HepG2 (cell line): ENCODE measurements around the gene SLC25A11. TPM values are rescaled to one million over a fixed set of nuclear protein-coding genes. Genes with fewer than 3 reads are reported as not detected.

ENCODE experiments used
- BATF2 ChIP-seq: sonication (generic); formaldehyde crosslinking; IDR thresholded peaks from 2 replicates; pipeline ENCODE4 v1.8.0; 2022; ENCODE audit warnings: mild to moderate bottlenecking, missing genetic modification reagents, moderate library complexity
- BHLHE40 ChIP-seq: IDR thresholded peaks from 2 replicates; pipeline ENCODE4 v1.6.1; 2011; ENCODE audit warnings: low read length, improper control_type of control experiment
- CC2D1A ChIP-seq: sonication (generic); formaldehyde crosslinking; IDR thresholded peaks from 2 replicates; pipeline ENCODE4 v1.8.1; 2023; ENCODE audit warnings: mild to moderate bottlenecking, missing genetic modification reagents
- DBP ChIP-seq: sonication (generic); formaldehyde crosslinking; IDR thresholded peaks from 2 replicates; pipeline ENCODE4 v1.4.0; 2020; ENCODE audit warnings: missing genetic modification reagents; ENCODE audit errors: not compliant biosample characterization
- ESRRA ChIP-seq: sonication (generic); formaldehyde crosslinking; IDR thresholded peaks from 2 replicates; pipeline ENCODE4 v1.5.1; 2020; ENCODE audit warnings: mild to moderate bottlenecking, low read depth, missing genetic modification reagents
- ETV5 ChIP-seq: IDR thresholded peaks from 2 replicates; pipeline ENCODE4 v1.6.1; 2018; ENCODE audit warnings: missing biosample characterization, missing genetic modification reagents, inconsistent platforms, borderline replicate concordance
- FOXM1 ChIP-seq: sonication (generic); formaldehyde crosslinking; IDR thresholded peaks from 2 replicates; pipeline ENCODE4 v1.5.0; 2020; ENCODE audit warnings: missing genetic modification reagents
- HDAC1 ChIP-seq: sonication (generic); formaldehyde crosslinking; IDR thresholded peaks from 2 replicates; pipeline ENCODE4 v1.5.1; 2020; ENCODE audit warnings: mild to moderate bottlenecking, missing genetic modification reagents
- HDAC2 ChIP-seq: sonication (generic); formaldehyde crosslinking; IDR thresholded peaks from 2 replicates; pipeline ENCODE4 v1.4.0; 2020; ENCODE audit warnings: missing genetic modification reagents
- HIC2 ChIP-seq: sonication (generic); formaldehyde crosslinking; IDR thresholded peaks from 2 replicates; pipeline ENCODE4 v1.9.0; 2022; ENCODE audit warnings: low read depth, missing genetic modification reagents
- LRRFIP1 ChIP-seq: sonication (generic); formaldehyde crosslinking; conservative IDR thresholded peaks from 2 replicates; pipeline ENCODE4 v1.4.0; 2020; ENCODE audit warnings: missing genetic modification reagents
- MED1 ChIP-seq: sonication (generic); formaldehyde crosslinking; IDR thresholded peaks from 2 replicates; pipeline ENCODE4 v1.4.0; 2020; ENCODE audit warnings: missing genetic modification reagents
- MZF1 ChIP-seq: sonication (generic); formaldehyde crosslinking; IDR thresholded peaks from 2 replicates; pipeline ENCODE4 v1.8.1; 2023; ENCODE audit warnings: mild to moderate bottlenecking, missing genetic modification reagents, borderline replicate concordance
- PHF8 ChIP-seq: sonication (generic); formaldehyde crosslinking; IDR thresholded peaks from 2 replicates; pipeline ENCODE4 v1.5.0; 2020; ENCODE audit warnings: missing genetic modification reagents
- RORA ChIP-seq: sonication (generic); formaldehyde crosslinking; IDR thresholded peaks from 2 replicates; pipeline ENCODE4 v1.5.0; 2020; ENCODE audit warnings: mild to moderate bottlenecking, missing genetic modification reagents, moderate library complexity
- SKI ChIP-seq: fragments of 450-650 bp; IDR thresholded peaks from one replicate; pipeline ENCODE4 v1.6.1; 2018; ENCODE audit warnings: mild to moderate bottlenecking; ENCODE audit not compliant: partially characterized antibody
- TAF15 ChIP-seq: fragments of 200-400 bp; formaldehyde crosslinking; IDR thresholded peaks from one replicate; pipeline ENCODE4 v1.6.1; 2018; ENCODE audit warnings: mild to moderate bottlenecking, low read depth, low read length; ENCODE audit not compliant: poor library complexity, severe bottlenecking
- ZBTB33 ChIP-seq: sonication (generic); formaldehyde crosslinking; IDR thresholded peaks from 2 replicates; pipeline ENCODE4 v1.4.0; 2020; ENCODE audit warnings: missing genetic modification reagents
- ZC3H4 ChIP-seq: sonication (generic); formaldehyde crosslinking; IDR thresholded peaks from 2 replicates; pipeline ENCODE4 v1.4.0; 2020; ENCODE audit warnings: missing genetic modification reagents, borderline replicate concordance
- ZNF121 ChIP-seq: sonication (generic); formaldehyde crosslinking; IDR thresholded peaks from 2 replicates; pipeline ENCODE4 v1.5.0; 2020; ENCODE audit warnings: mild to moderate bottlenecking, missing genetic modification reagents
- ZNF468 ChIP-seq: sonication (generic); formaldehyde crosslinking; IDR thresholded peaks from 2 replicates; pipeline ENCODE4 v1.8.0; 2022; ENCODE audit warnings: mild to moderate bottlenecking, moderate library complexity, missing genetic modification reagents
- ZNF547 ChIP-seq: sonication (generic); formaldehyde crosslinking; IDR thresholded peaks from 2 replicates; pipeline ENCODE4 v1.5.1; 2020; ENCODE audit warnings: mild to moderate bottlenecking, missing genetic modification reagents
- ZNF589 ChIP-seq: sonication (generic); formaldehyde crosslinking; conservative IDR thresholded peaks from 2 replicates; pipeline ENCODE4 v1.8.0; 2022; ENCODE audit warnings: mild to moderate bottlenecking, moderate library complexity, missing genetic modification reagents
- polyA plus RNA-seq, 8 experiments: library from polyadenylated mRNA; depleted of rRNA in 3 of 8; stranded (reverse) in 7 of 8; unstranded in 1 of 8; fragments of >200 nt; fragmentation: Illumina TruSeq in 4 of 8; extraction: Trizol in 4 of 8; gene quantifications; 2 replicates each; pipeline versions ENCODE4 v1.2.1 to v1.2.3, GENCODE V29; 2011 to 2016; ENCODE audit warnings: low read depth in 4 of 8, missing spikeins in 1 of 8, mixed read lengths in 1 of 8; ENCODE audit not compliant: insufficient read depth in 1 of 8
- total RNA-seq, 5 experiments: library from RNA; depleted of rRNA; stranded (reverse); fragments of >200 nt; fragmentation: Illumina TruSeq; extraction: Trizol; gene quantifications; 2 replicates each; pipeline ENCODE4 v1.2.3, GENCODE V29; 2016; ENCODE audit warnings: low read depth in 1 of 5

SLC25A11 gene
- total and polyA plus RNA-seq, 2 of the 13 experiments (the other 11 are each of a cell fraction or from before 2014, with no cell fraction given) = 35.4 to 47.2 TPM

- TF ChIP-seq MED1 (CRISPR knock-in tag) (0 out of 2 replicates have a peak, but pooled peaks have one; percentile 28), ETV5 (CRISPR knock-in tag) (no peak; the same call in 1 of the 2 replicates), DBP (no peak), LRRFIP1 (CRISPR knock-in tag) (no peak), FOXM1 (CRISPR knock-in tag) (no peak), BATF2 (CRISPR knock-in tag) (no peak), ZNF547 (CRISPR knock-in tag) (no peak), ZNF121 (CRISPR knock-in tag) (no peak), HDAC1 (0 out of 2 replicates have a peak, but pooled peaks have one; percentile 45), ZBTB33 (CRISPR knock-in tag) (peak; percentile 39; the same call in 1 of the 2 replicates), ESRRA (CRISPR knock-in tag) (peak; percentile 53; the same call in 1 of the 2 replicates), BHLHE40 (no peak), CC2D1A (CRISPR knock-in tag) (no peak), ZC3H4 (CRISPR knock-in tag) (no peak), ZNF589 (CRISPR knock-in tag) (no peak), PHF8 (CRISPR knock-in tag) (0 out of 2 replicates have a peak, but pooled peaks have one; percentile 31), HDAC2 (CRISPR knock-in tag) (0 out of 2 replicates have a peak, but pooled peaks have one; percentile 12), RORA (CRISPR knock-in tag) (no peak), TAF15 (no peak), SKI (no peak), MZF1 (no peak), ZNF468 (CRISPR knock-in tag) (no peak), HIC2 (CRISPR knock-in tag) (no peak)
Observed at GRCh38 chr17:4969551-4970173, 29.8 kb upstream of the SLC25A11 start (continued).
